Posterior vena cava (tissue), 2 donors: ENCODE measurements around the gene MCC. TPM values are rescaled to one million over a fixed set of nuclear protein-coding genes. Genes with fewer than 3 reads are reported as not detected.

Experiments
- DNase-seq: peaks from one replicate; pipeline ENCODE4 v3.0.0-alpha.2; 2020; ENCODE audit warnings: low spot score
- intact Hi-C, 2 donors: fragments of 100-400 bp; cut with DNase I; formaldehyde crosslinking; loops; one replicate each; pipeline versions ENCODE4 v1.14.1 to v1.14.2; 2022 to 2023
- total RNA-seq, 2 donors: library from RNA; stranded (reverse); fragmentation: NEBNext Ultra II Directional; extraction: Animal tissue kit (Norgen Biotek cat#: 25700); gene quantifications; one replicate each; pipeline ENCODE4 v1.2.1, GENCODE V29; 2021
- donor health status: DM: yes; HTN: yes; CAD: no.
- donor health status: DM: yes; HTN: yes; CAD: no.

MCC gene
- total RNA-seq, 2 donors from 2014 or later, result 12.3 to 14.6 TPM

GRCh38 chr5:113378959-113379541 is 109.2 kb downstream of the MCC start:
- intact Hi-C loops, result no loop called here
- DNase-seq, result no peak

GRCh38 chr5:113378514-113378913 is 109.7 kb downstream of the MCC start:
- intact Hi-C loops, result no loop called here
- DNase-seq, result no peak

- no peak for DNase-seq
- intact Hi-C loops, result no loop called here
These were observed 110.2 kb downstream of the MCC start for GRCh38 chr5:113378081-113378480.

- no peak for DNase-seq
- intact Hi-C loops, result no loop called here
These were observed 111.6 kb downstream of the MCC start for GRCh38 chr5:113376640-113377039.

- no peak for DNase-seq
These were observed 112.7 kb downstream of the MCC start for GRCh38 chr5:113375480-113376060.

GRCh38 chr5:113373426-113373825 is 114.8 kb downstream of the MCC start:
- DNase-seq, result no peak
- intact Hi-C loops, result no loop called here

More at GRCh38 chr5:113375480-113376060, 112.7 kb downstream of the MCC start:
- intact Hi-C loops, result no loop called here

- DNase-seq, result no peak
- intact Hi-C loops, result no loop called here
These were observed 116.5 kb downstream of the MCC start for GRCh38 chr5:113371721-113372196.

GRCh38 chr5:113367586-113367985 is 120.7 kb downstream of the MCC start:
- no peak for DNase-seq
- intact Hi-C loops, result loop anchor here in 1 of 2 donors (1.0 kb wide), 1 partner anchor 19 kb away; no protein-coding TSS in a partner anchor

- DNase-seq, result no peak
- intact Hi-C loops, result no loop called here
These were observed 123.8 kb downstream of the MCC start for GRCh38 chr5:113364466-113364865.

- no peak for DNase-seq
- intact Hi-C loops, result no loop called here
These were observed 126.6 kb downstream of the MCC start for GRCh38 chr5:113361701-113362100.

- intact Hi-C loops, result no loop called here
- DNase-seq, result no peak
These were observed 128.8 kb downstream of the MCC start for GRCh38 chr5:113359419-113359818.

- intact Hi-C loops, result no loop called here
- no peak for DNase-seq
These were observed 129.6 kb downstream of the MCC start for GRCh38 chr5:113358696-113359095.

GRCh38 chr5:113357696-113358476 is 130.4 kb downstream of the MCC start:
- no peak for DNase-seq
- intact Hi-C loops, result no loop called here

GRCh38 chr5:113356487-113356886 is 131.8 kb downstream of the MCC start:
- intact Hi-C loops, result no loop called here
- DNase-seq, result no peak

- no peak for DNase-seq
- intact Hi-C loops, result no loop called here
These were observed 134.2 kb downstream of the MCC start for GRCh38 chr5:113354055-113354454.

GRCh38 chr5:113347572-113347971 is 140.7 kb downstream of the MCC start:
- intact Hi-C loops, result no loop called here
- no peak for DNase-seq

- no peak for DNase-seq
- intact Hi-C loops, result no loop called here
These were observed 143.0 kb downstream of the MCC start for GRCh38 chr5:113344973-113345940.

- intact Hi-C loops, result no loop called here
- no peak for DNase-seq
These were observed 144.9 kb downstream of the MCC start for GRCh38 chr5:113343343-113343742.

GRCh38 chr5:113340537-113340936 is 147.7 kb downstream of the MCC start:
- intact Hi-C loops, result no loop called here
- DNase-seq, result no peak
